ENCODE measurements around the gene LRRC59. TPM values are rescaled to one million over a fixed set of nuclear protein-coding genes. Genes with fewer than 3 reads are reported as not detected.

Gene LRRC59
- total and polyA plus RNA-seq, 5 experiments from 2014 or later = 12.8 to 27.7 (median 14.1) TPM

DNA sequence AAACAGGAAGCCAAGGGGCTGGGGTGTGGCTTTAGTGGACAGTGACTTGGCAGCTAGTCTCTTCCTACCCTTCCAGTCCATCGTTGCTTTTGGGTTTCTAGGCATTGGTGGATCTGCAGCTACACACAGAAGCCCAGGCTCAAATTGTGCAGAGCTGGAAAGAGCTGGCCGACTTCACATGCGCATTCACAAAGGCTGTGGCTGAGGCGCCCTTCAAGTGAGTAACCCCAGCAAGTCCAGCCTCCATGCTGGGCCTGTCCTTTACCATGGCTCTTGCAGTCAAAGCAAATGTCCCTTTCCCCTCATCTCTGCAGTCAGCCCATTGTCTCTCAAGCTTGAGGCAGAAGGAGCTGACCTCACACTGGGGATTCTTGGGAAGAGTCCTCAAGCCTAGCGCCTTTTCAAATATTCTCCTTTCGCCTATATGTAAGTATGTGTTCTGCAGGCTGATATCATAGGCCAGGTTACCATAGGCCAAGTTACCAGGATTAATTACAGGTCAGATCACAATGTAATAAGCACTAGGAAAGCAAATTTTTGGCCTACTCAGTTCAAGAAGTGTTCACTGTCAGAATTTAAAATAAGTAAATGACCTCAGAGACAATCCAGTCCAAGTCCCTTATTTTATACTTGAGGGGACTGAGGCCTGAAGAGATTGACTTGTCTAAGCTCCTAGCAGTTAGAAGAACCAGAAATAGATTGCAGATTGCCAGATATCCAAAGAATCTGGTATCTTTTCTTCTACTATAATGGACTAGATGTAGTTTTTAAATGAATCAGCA lies 17.8 kb downstream of the LRRC59 start:
- no peaks in the 10 kb centered on the region for H3K27me3 Mint-ChIP-seq
- no peak for DNase-seq
- peak overlapping the region in 2 of 10 donors; percentile 27 to 39 for H3K27ac Mint-ChIP-seq
- ATAC-seq = no peak
- H3K36me3 Mint-ChIP-seq = peaks cover 0 to 35% (median 7%) of the 10 kb centered on the region in 3 donors
- POLR2A ChIA-PET = interaction anchor here (1.2 kb wide), 1 partner anchor 18 kb away, joined by 3 read pairs; the partner anchor contains the start of gene LRRC59
- H3K4me3 Mint-ChIP-seq = no peak overlapping the region
- H3K4me1 Mint-ChIP-seq = no peaks in the 10 kb centered on the region
- H3K9me3 Mint-ChIP-seq = no peaks in the 10 kb centered on the region

- Mint-ChIP-seq H3K27ac (no peak overlapping the region), H3K4me1 (peaks cover 17 to 23% (median 20%) of the 10 kb centered on the region in 4 donors), H3K4me3 (no peak overlapping the region), H3K36me3 (peaks cover 0 to 11% (median 0%) of the 10 kb centered on the region in 3 donors), H3K27me3 (no peaks in the 10 kb centered on the region), H3K9me3 (no peaks in the 10 kb centered on the region)
- DNase-seq (no peak), ATAC-seq (no peak)
- POLR2A ChIA-PET = no interaction called here
These were observed 21.3 kb downstream of the LRRC59 start for GRCh38 chr17:50375858-50376538.

- Mint-ChIP-seq H3K27me3 (no peaks in the 10 kb centered on the region), H3K4me3 (peak overlapping the region in 9 of 10 donors; percentile 90 to 100 (median 98)), H3K4me1 (peaks cover 17 to 30% (median 23%) of the 10 kb centered on the region in 4 donors), H3K9me3 (no peaks in the 10 kb centered on the region), H3K27ac (peak overlapping the region in 7 of 10 donors; percentile 30 to 100 (median 100)), H3K36me3 (peaks cover 0 to 27% (median 4%) of the 10 kb centered on the region in 3 donors)
- ATAC-seq = no peak
- DNase-seq = no peak
- POLR2A ChIA-PET = interaction anchor here (1.1 to 3.5 kb wide), 7 partner anchors 10 to 52 kb away, joined by 3 to 24 read pairs (median 5); partner anchors contain the start of genes ACSF2, LRRC59 and XYLT2
These were observed 23.6 kb downstream of the LRRC59 start for GRCh38 chr17:50373705-50374104.

DNA sequence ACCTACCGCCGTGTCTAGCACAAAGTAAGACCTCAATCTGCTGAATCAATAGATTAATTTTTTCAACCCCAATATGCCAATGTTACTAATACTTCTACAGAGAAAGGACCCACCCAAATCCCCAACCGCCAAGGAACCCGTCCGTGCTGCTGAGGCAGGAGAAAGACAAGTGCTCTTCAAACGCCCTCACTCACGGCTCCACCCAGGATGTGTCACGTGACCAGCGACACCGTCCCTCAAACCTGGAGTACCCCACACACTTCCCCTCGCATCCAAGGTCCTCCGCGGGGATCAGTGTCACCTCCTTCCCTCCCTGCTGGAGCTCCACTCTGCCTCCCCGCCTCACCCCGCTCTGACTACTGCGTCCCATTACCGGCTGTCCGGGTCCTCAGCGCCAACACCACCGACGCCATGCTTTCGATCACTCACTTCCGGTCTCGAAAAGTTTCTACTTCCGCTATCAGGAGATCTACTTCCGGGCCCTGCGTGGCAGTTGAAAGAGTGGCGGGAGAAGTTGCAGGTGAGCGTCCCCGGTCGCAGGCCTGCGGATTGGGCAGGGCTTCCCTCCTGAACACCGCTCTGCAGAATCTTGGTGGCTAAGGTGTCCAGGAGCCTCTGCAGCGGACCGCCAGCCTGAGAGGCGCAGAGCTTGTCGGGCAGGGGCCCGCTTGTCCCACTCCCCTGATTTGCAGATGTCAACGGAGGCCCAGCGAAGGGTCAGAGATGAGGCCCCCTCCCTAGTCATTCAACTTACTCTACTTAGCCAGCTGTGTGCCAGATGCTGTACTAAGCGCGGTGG lies 24.4 kb downstream of the LRRC59 start, which contains the start of the genes EME1 and MRPL27:
TSS of gene EME1 (plus strand) at position 472 of the 799 bp plus-strand sequence. CDS start 1,980 bp downstream, outside the sequence.
TSS of gene MRPL27 (minus strand) at position 427 of the 799 bp plus-strand sequence. CDS start at position 413, 14 bp downstream.
- DNase-seq (peak; percentile 69 to 99 (median 84)), ATAC-seq (peak; percentile 94 to 95)
- Mint-ChIP-seq H3K27ac (peak within 1 kb of the TSS; percentile 99 to 100 (median 100)), H3K27me3 (no peaks in the 10 kb centered on the region), H3K36me3 (peaks cover 0 to 35% (median 6%) of the 10 kb centered on the region in 3 donors), H3K4me3 (peak within 1 kb of the TSS; percentile 90 to 100 (median 98)), H3K4me1 (peaks cover 17 to 30% (median 23%) of the 10 kb centered on the region in 4 donors), H3K9me3 (no peaks in the 10 kb centered on the region)
- POLR2A ChIA-PET = interaction anchor here (1.0 to 3.5 kb wide), 8 partner anchors 9 to 53 kb away, joined by 3 to 24 read pairs (median 5); partner anchors contain the start of genes ACSF2, LRRC59 and XYLT2

DNA sequence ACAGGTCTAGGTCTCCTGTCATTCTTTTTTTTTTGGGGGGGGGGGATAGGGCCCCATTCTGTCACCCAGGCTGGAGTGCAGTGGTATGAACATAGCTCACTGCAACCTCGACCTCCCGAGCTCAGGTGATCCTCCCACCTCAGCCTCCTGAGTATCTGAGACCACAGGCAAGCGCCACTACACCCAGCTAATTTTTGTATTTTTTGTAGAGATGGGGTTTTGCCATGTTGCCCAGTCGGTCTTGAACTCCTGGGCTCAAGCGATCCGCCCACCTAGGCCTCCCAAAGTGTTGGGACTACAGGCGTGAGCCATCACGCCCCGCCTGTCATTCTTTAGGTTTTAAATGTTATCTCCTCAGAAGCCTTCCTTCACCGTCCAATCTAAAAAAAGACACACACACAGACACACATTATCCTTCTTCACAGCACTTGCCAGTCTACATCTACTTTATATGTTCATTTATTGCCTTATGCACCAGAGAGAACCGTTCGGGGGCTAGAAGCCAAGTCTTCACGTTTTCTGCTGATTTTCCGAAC lies 25.0 kb downstream of the LRRC59 start:
- Mint-ChIP-seq H3K36me3 (peaks cover 0 to 40% (median 10%) of the 10 kb centered on the region in 3 donors), H3K9me3 (no peaks in the 10 kb centered on the region), H3K27ac (peak overlapping the region; percentile 99 to 100 (median 100)), H3K4me1 (peaks cover 17 to 32% (median 23%) of the 10 kb centered on the region in 4 donors), H3K4me3 (peak overlapping the region; percentile 90 to 100 (median 98)), H3K27me3 (no peaks in the 10 kb centered on the region)
- no peak for ATAC-seq
- POLR2A ChIA-PET = interaction anchor here (0.6 to 3.5 kb wide), 9 partner anchors 8 to 695 kb away, joined by 3 to 24 read pairs (median 5); partner anchors contain the start of genes LRRC59 and XYLT2
- no peak for DNase-seq

GRCh38 chr17:50371526-50371925 lies 25.8 kb downstream of the LRRC59 start:
- ATAC-seq (no peak), DNase-seq (no peak)
- Mint-ChIP-seq H3K36me3 (peaks cover 0 to 46% (median 10%) of the 10 kb centered on the region in 3 donors), H3K4me3 (peak overlapping the region; percentile 59 to 100 (median 98)), H3K9me3 (no peaks in the 10 kb centered on the region), H3K27ac (peak overlapping the region in 9 of 10 donors; percentile 57 to 100 (median 82)), H3K27me3 (no peaks in the 10 kb centered on the region), H3K4me1 (peaks cover 17 to 32% (median 23%) of the 10 kb centered on the region in 4 donors)
- POLR2A ChIA-PET = interaction anchor here (0.6 to 3.5 kb wide), 5 partner anchors 10 to 694 kb away, joined by 3 to 24 read pairs (median 15); partner anchors contain the start of genes LRRC59 and XYLT2

DNA sequence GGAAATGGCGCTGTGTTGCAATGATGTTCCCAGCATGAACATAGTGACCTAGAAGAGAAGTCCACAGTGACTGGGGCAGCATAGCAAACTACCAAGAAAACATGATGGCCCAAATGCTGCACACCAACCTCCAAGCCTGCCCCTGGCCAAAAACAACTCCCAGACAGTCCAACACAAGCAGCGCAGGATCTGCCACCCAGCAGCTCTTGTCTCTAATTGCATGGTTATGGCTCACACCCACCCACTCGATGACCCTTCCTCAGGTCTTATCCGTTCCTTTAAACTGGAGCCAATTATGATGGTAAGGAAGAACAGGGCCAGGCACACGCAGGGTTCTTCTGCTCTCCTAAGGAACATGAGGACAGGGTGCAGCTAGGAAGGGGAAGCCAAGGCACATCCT lies 27.3 kb downstream of the LRRC59 start:
- Mint-ChIP-seq H3K27me3 (no peaks in the 10 kb centered on the region), H3K9me3 (no peaks in the 10 kb centered on the region), H3K4me1 (peaks cover 21 to 34% (median 23%) of the 10 kb centered on the region in 4 donors), H3K27ac (no peak overlapping the region), H3K4me3 (peak overlapping the region in 5 of 10 donors; percentile 37 to 52 (median 47)), H3K36me3 (peaks cover 0 to 55% (median 10%) of the 10 kb centered on the region in 3 donors)
- ATAC-seq (no peak), DNase-seq (no peak)
- POLR2A ChIA-PET = interaction anchor here (0.5 to 3.5 kb wide), 4 partner anchors 9 to 1362 kb away, joined by 3 to 17 read pairs (median 4); no protein-coding TSS in a partner anchor

GRCh38 chr17:50367401-50367800 lies 29.9 kb downstream of the LRRC59 start:
- peaks cover 0 to 52% (median 10%) of the 10 kb centered on the region in 3 donors for H3K36me3 Mint-ChIP-seq
- no peak overlapping the region for H3K4me3 Mint-ChIP-seq
- no peak for ATAC-seq
- H3K27me3 Mint-ChIP-seq = no peaks in the 10 kb centered on the region
- H3K9me3 Mint-ChIP-seq = no peaks in the 10 kb centered on the region
- no peak for DNase-seq
- POLR2A ChIA-PET = interaction anchor here (1.3 kb wide), 2 partner anchors 12 to 21 kb away, joined by 3 read pairs; no protein-coding TSS in a partner anchor
- no peak overlapping the region for H3K27ac Mint-ChIP-seq
- H3K4me1 Mint-ChIP-seq = peaks cover 13 to 29% (median 16%) of the 10 kb centered on the region in 4 donors

GRCh38 chr17:50365649-50366393 lies 31.5 kb downstream of the LRRC59 start:
- ATAC-seq = no peak
- no peaks in the 10 kb centered on the region for H3K27me3 Mint-ChIP-seq
- POLR2A ChIA-PET = no interaction called here
- H3K4me3 Mint-ChIP-seq = no peak overlapping the region
- H3K4me1 Mint-ChIP-seq = peaks cover 10 to 26% (median 12%) of the 10 kb centered on the region in 4 donors
- no peaks in the 10 kb centered on the region for H3K9me3 Mint-ChIP-seq
- H3K36me3 Mint-ChIP-seq = peaks cover 0 to 48% (median 10%) of the 10 kb centered on the region in 3 donors
- no peak for DNase-seq
- peak overlapping the region in 2 of 10 donors; percentile 53 to 75 for H3K27ac Mint-ChIP-seq

DNA sequence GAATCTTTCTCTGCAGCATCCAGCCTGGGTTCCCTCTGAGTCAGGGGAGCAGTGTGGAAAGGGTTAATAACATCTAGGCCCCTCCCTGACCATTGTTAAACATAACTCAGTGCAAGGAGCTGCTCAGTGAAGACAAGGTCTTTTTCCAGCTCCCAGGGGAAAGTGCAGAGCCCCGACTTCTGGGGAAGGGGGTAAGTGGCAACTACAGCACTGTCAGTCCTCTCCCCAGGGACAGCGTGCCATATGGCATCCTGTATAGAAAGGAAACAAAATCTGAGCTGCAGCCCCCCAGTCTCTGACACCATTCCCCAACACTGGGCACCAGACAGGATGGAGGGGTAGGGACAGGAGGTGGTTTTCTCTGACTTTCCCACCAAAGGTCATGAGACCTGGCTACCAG lies 32.2 kb downstream of the LRRC59 start:
- ATAC-seq (no peak), DNase-seq (no peak)
- Mint-ChIP-seq H3K36me3 (peaks cover 0 to 44% (median 10%) of the 10 kb centered on the region in 3 donors), H3K27ac (no peak overlapping the region), H3K4me3 (no peak overlapping the region), H3K9me3 (no peaks in the 10 kb centered on the region), H3K4me1 (peaks cover 10 to 26% (median 11%) of the 10 kb centered on the region in 4 donors), H3K27me3 (no peaks in the 10 kb centered on the region)
- POLR2A ChIA-PET = no interaction called here

GRCh38 chr17:50364715-50365114 lies 32.6 kb downstream of the LRRC59 start:
- Mint-ChIP-seq H3K4me3 (no peak overlapping the region), H3K4me1 (peaks cover 9 to 26% (median 11%) of the 10 kb centered on the region in 4 donors), H3K36me3 (peaks cover 0 to 40% (median 10%) of the 10 kb centered on the region in 3 donors), H3K27me3 (no peaks in the 10 kb centered on the region), H3K27ac (no peak overlapping the region), H3K9me3 (no peaks in the 10 kb centered on the region)
- POLR2A ChIA-PET = no interaction called here
- no peak for ATAC-seq
- no peak for DNase-seq
